HCT116 (cell line): ENCODE data around the gene PKN3. TPM values are rescaled to one million over a fixed set of nuclear protein-coding genes. Genes with fewer than 3 reads are reported as not detected.
A peak's percentile ranks its signal among the peaks of the same experiment; 100 is the strongest.

Experiments
- ATAC-seq: fragments of 200-7000 bp; cut with Tn5 transposase; 2 replicates; pipeline ENCODE4 v1.9.1; 2020; ENCODE audit warnings: mild to moderate bottlenecking, moderate library complexity
- BruUV-seq: library from RNA; stranded (reverse); fragments of 400-500 nt; replicated peaks from 2 replicates; lab custom pipeline; 2021; lab: Mats Ljungman, UMichigan
- CTCF ChIA-PET: fragments of 300-600 bp; sonication (Branson Sonifier 250); formaldehyde crosslinking; loops from one replicate; lab custom pipeline; 2021; ENCODE audit warnings: antibody characterized with exemption; lab: Charles Lee
- POLR2A ChIA-PET: fragments of 300-600, 350-600 bp; sonication (Branson Sonifier 250); formaldehyde crosslinking; loops from one replicate; lab custom pipeline; 2021; ENCODE audit warnings: antibody characterized with exemption; lab: Charles Lee
- RAD21 ChIA-PET, 2 experiments: fragments of 300-600 bp; sonication (Branson Sonifier 250); formaldehyde crosslinking; loops; one replicate each; lab custom pipeline; 2023; ENCODE audit warnings: low total read pairs in 2 of 2; ENCODE audit not compliant: uncharacterized antibody in 2 of 2, unreplicated experiment in 2 of 2, low non-redundant PET in 1 of 2; lab: Charles Lee
- DNase-seq: peaks from one replicate; pipeline ENCODE4 v3.0.0-alpha.2; 2010; ENCODE audit warnings: low read depth, low spot score
- H2AFZ ChIP-seq: fragments of 200-600 bp; shearing (Covaris generic), sonication (generic); 2 replicates; pipeline ENCODE4 v1.6.1; 2017; ENCODE audit warnings: low read depth, mixed run types, mixed read lengths, antibody characterized with exemption, low read length; ENCODE audit not compliant: poor library complexity, severe bottlenecking
- H3K27ac ChIP-seq: 2 replicates; pipeline ENCODE4 v1.5.1; 2012; ENCODE audit warnings: low read depth, low read length
- H3K27me3 ChIP-seq: fragments of 200-600 bp; sonication (generic); 2 replicates; pipeline ENCODE4 v1.6.1; 2016; ENCODE audit warnings: mixed run types, low read length, mixed read lengths; ENCODE audit not compliant: insufficient read depth
- H3K36me3 ChIP-seq, 2 experiments: fragments of 200-500 bp in 1 of 2; fragments of 200-600 bp in 1 of 2; sonication (Bioruptor generic) in 1 of 2; sonication (generic) in 1 of 2; 2 replicates each; pipeline versions ENCODE4 v1.5.1 to v1.6.1; 2014 to 2016; ENCODE audit warnings: low read length in 2 of 2, inconsistent platforms in 1 of 2, mixed read lengths in 1 of 2, mixed run types in 1 of 2; ENCODE audit not compliant: insufficient read depth in 2 of 2, control insufficient read depth in 1 of 2
- H3K4me1 ChIP-seq, 2 experiments: fragments of 200-600 bp in 1 of 2; sonication (generic) in 1 of 2; 2 replicates each; pipeline versions ENCODE4 v1.5.1 to v1.6.1; 2012 to 2017; ENCODE audit warnings: low read length in 2 of 2, inconsistent platforms in 1 of 2, mild to moderate bottlenecking in 1 of 2, mixed read lengths in 1 of 2, mixed run types in 1 of 2, moderate library complexity in 1 of 2; ENCODE audit not compliant: insufficient read depth in 2 of 2, control insufficient read depth in 1 of 2
- H3K4me2 ChIP-seq: fragments of 200-600 bp; sonication (generic); 2 replicates; pipeline ENCODE4 v1.6.1; 2017; ENCODE audit warnings: mixed run types, low read length, mixed read lengths
- H3K4me3 ChIP-seq, 2 experiments: fragments of 200-600 bp in 1 of 2; sonication (generic) in 1 of 2; replicated peaks in 1 of 2; 2 replicates each; pipeline ENCODE4 v1.5.1; 2011 to 2016; ENCODE audit warnings: low read length in 2 of 2, control low read depth in 1 of 2, low read depth in 1 of 2, mild to moderate bottlenecking in 1 of 2, mixed read lengths in 1 of 2, mixed run types in 1 of 2
- H3K79me2 ChIP-seq: fragments of 200-600 bp; sonication (generic); 2 replicates; pipeline ENCODE4 v1.6.1; 2017; ENCODE audit warnings: mild to moderate bottlenecking, mixed run types, low read length, moderate library complexity, mixed read lengths; ENCODE audit not compliant: insufficient read depth
- H3K9ac ChIP-seq: fragments of 200-600 bp; sonication (generic); 2 replicates; pipeline ENCODE4 v1.6.1; 2016; ENCODE audit warnings: low read length, mixed read lengths
- H3K9me2 ChIP-seq: fragments of 200-600 bp; sonication (generic), shearing (Covaris generic); 2 replicates; pipeline ENCODE4 v1.6.1; 2017; ENCODE audit warnings: mixed run types, mild to moderate bottlenecking, moderate library complexity; ENCODE audit not compliant: insufficient read depth
- H3K9me3 ChIP-seq, 2 experiments: fragments of 200-500 bp in 1 of 2; fragments of 200-600 bp in 1 of 2; sonication (Bioruptor generic) in 1 of 2; sonication (generic) in 1 of 2; 2 replicates each; pipeline ENCODE4 v1.6.1; 2014 to 2017; ENCODE audit warnings: low read length in 2 of 2, mixed read lengths in 2 of 2, inconsistent platforms in 1 of 2, low read depth in 1 of 2, mild to moderate bottlenecking in 1 of 2, mixed run types in 1 of 2, moderate library complexity in 1 of 2; ENCODE audit not compliant: control insufficient read depth in 1 of 2, insufficient read depth in 1 of 2
- H4K20me1 ChIP-seq: fragments of 200-600 bp; sonication (generic), shearing (Covaris generic); 2 replicates; pipeline ENCODE4 v1.6.1; 2017; ENCODE audit warnings: mixed run types, mild to moderate bottlenecking, moderate library complexity; ENCODE audit not compliant: insufficient read depth
- FOSL1 ChIP-seq: IDR thresholded peaks from 2 replicates; pipeline ENCODE4 v1.6.1; 2012; ENCODE audit warnings: low read depth
- RAD21 ChIP-seq: IDR thresholded peaks from 2 replicates; pipeline ENCODE4 v1.6.1; 2012; ENCODE audit warnings: low read depth, mild to moderate bottlenecking
- SP1 ChIP-seq: IDR thresholded peaks from 2 replicates; pipeline ENCODE4 v1.6.1; 2012; ENCODE audit warnings: low read depth
- SRF ChIP-seq: IDR thresholded peaks from 2 replicates; pipeline ENCODE4 v1.6.1; 2012; ENCODE audit warnings: low read depth
- YY1 ChIP-seq: IDR thresholded peaks from 2 replicates; pipeline ENCODE4 v1.6.1; 2011; ENCODE audit warnings: low read length, low read depth, moderate library complexity, mild to moderate bottlenecking; ENCODE audit not compliant: insufficient replicate concordance; ENCODE audit errors: extremely low read depth
- ZNF274 ChIP-seq: fragments of 200-500 bp; sonication (Bioruptor generic); IDR thresholded peaks from 2 replicates; pipeline ENCODE4 v1.6.1; 2014; ENCODE audit warnings: mild to moderate bottlenecking, low read depth, low read length, inconsistent platforms
- intact Hi-C: fragments of 100-400 bp; cut with micrococcal nuclease; formaldehyde crosslinking; loops from 2 replicates; pipeline ENCODE4 v1.10.0; 2022
- total RNA-seq: library from RNA; stranded (reverse); gene quantifications from one replicate; pipeline ENCODE4 v1.2.1, GENCODE V29; 2021; ENCODE audit not compliant: unreplicated experiment
- TF ChIP-seq, protein P1 (sequence below): IDR thresholded peaks from 2 replicates; pipeline ENCODE4 v1.6.1; 2012
- TF ChIP-seq, protein P2 (sequence below): IDR thresholded peaks from 2 replicates; pipeline ENCODE4 v1.6.1; 2012; ENCODE audit warnings: low read depth
- TF ChIP-seq, protein P3 (sequence below), 3 experiments: fragments of 200-600 bp in 1 of 3; sonication (generic) in 1 of 3; IDR thresholded peaks in 2 of 3; conservative IDR thresholded peaks in 1 of 3; 2 replicates each; pipeline ENCODE4 v1.5.1; 2012 to 2017; ENCODE audit warnings: low read depth in 2 of 3, low read length in 2 of 3, antibody characterized with exemption in 1 of 3, borderline replicate concordance in 1 of 3, control low read depth in 1 of 3, mild to moderate bottlenecking in 1 of 3, mixed read lengths in 1 of 3, mixed run types in 1 of 3, moderate library complexity in 1 of 3; ENCODE audit not compliant: insufficient read depth in 1 of 3

The PKN3 gene
- total RNA-seq, 1 experiment from 2014 or later = 37.9 TPM

DNA sequence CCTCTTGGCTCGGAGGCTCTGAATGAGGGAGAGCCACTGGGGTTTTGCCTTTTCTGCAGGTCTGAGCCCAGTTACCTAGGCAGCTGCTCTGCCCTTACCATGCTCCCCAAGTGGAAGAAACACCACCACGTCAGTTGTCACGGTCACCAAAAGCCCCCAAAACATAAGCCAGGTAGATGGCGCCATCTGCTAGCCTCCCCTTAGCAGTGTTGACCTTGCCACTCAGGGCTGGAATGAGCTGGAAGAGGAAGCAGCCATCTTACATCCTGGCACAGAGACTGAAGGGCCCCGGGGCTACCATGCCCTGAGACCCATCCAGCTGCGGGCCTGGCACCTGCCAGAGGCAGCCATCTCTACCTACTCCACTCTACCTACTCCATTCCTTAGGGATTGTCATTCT is 62.1 kb downstream of the PKN3 start:
- intact Hi-C loops = no loop called here
- Histone ChIP-seq H4K20me1 (no peaks in the 10 kb centered on the region), H3K4me1 (no peaks in the 10 kb centered on the region), H3K9me2 (no peaks in the 10 kb centered on the region), H3K79me2 (no peaks in the 10 kb centered on the region), H3K9ac (no peak overlapping the region), H3K36me3 (no peaks in the 10 kb centered on the region), H2AFZ (no peak overlapping the region), H3K4me3 (no peak overlapping the region), H3K27ac (no peak overlapping the region), H3K9me3 (no peaks in the 10 kb centered on the region), H3K27me3 (no peaks in the 10 kb centered on the region), H3K4me2 (no peak overlapping the region)
- RAD21 ChIA-PET = no interaction called here
- CTCF ChIA-PET = no interaction called here
- ATAC-seq (peak; percentile 60), DNase-seq (no peak)
- POLR2A ChIA-PET = no interaction called here
- TSS peak; percentile 25 for BruUV-seq
- TF ChIP-seq RAD21 = peak; percentile 31; the same call in 1 of the 2 replicates
- TF ChIP-seq, protein P1, sequence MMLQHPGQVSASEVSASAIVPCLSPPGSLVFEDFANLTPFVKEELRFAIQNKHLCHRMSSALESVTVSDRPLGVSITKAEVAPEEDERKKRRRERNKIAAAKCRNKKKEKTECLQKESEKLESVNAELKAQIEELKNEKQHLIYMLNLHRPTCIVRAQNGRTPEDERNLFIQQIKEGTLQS = no peak
- no peak for TF ChIP-seq FOSL1
- no peak for TF ChIP-seq YY1
- TF ChIP-seq, protein P2, sequence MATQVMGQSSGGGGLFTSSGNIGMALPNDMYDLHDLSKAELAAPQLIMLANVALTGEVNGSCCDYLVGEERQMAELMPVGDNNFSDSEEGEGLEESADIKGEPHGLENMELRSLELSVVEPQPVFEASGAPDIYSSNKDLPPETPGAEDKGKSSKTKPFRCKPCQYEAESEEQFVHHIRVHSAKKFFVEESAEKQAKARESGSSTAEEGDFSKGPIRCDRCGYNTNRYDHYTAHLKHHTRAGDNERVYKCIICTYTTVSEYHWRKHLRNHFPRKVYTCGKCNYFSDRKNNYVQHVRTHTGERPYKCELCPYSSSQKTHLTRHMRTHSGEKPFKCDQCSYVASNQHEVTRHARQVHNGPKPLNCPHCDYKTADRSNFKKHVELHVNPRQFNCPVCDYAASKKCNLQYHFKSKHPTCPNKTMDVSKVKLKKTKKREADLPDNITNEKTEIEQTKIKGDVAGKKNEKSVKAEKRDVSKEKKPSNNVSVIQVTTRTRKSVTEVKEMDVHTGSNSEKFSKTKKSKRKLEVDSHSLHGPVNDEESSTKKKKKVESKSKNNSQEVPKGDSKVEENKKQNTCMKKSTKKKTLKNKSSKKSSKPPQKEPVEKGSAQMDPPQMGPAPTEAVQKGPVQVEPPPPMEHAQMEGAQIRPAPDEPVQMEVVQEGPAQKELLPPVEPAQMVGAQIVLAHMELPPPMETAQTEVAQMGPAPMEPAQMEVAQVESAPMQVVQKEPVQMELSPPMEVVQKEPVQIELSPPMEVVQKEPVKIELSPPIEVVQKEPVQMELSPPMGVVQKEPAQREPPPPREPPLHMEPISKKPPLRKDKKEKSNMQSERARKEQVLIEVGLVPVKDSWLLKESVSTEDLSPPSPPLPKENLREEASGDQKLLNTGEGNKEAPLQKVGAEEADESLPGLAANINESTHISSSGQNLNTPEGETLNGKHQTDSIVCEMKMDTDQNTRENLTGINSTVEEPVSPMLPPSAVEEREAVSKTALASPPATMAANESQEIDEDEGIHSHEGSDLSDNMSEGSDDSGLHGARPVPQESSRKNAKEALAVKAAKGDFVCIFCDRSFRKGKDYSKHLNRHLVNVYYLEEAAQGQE = no peak
- TF ChIP-seq, protein P3, sequence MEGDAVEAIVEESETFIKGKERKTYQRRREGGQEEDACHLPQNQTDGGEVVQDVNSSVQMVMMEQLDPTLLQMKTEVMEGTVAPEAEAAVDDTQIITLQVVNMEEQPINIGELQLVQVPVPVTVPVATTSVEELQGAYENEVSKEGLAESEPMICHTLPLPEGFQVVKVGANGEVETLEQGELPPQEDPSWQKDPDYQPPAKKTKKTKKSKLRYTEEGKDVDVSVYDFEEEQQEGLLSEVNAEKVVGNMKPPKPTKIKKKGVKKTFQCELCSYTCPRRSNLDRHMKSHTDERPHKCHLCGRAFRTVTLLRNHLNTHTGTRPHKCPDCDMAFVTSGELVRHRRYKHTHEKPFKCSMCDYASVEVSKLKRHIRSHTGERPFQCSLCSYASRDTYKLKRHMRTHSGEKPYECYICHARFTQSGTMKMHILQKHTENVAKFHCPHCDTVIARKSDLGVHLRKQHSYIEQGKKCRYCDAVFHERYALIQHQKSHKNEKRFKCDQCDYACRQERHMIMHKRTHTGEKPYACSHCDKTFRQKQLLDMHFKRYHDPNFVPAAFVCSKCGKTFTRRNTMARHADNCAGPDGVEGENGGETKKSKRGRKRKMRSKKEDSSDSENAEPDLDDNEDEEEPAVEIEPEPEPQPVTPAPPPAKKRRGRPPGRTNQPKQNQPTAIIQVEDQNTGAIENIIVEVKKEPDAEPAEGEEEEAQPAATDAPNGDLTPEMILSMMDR (IDR thresholded peaks at IDR 0.05 in 2 of 3, conservative IDR thresholded peaks at IDR 0.05 in 1 of 3; ENCODE audit: borderline replicate concordance in 1 of 3, insufficient read depth in 1 of 3, low read depth in 2 of 3, low read length in 2 of 3) = peak in 1 of 3 experiments; percentile 17; a peak in 2 of 6 replicates
- TF ChIP-seq ZNF274 = no peak
- TF ChIP-seq SP1 = no peak
- TF ChIP-seq SRF = no peak
